GM19043 (cell line): ENCODE results near the gene SSBP3.

Experiments used
- ATAC-seq: cut with Tn5 transposase; IDR thresholded peaks from one replicate; pipeline ENCODE4 v1.9.1; 2021; ENCODE audit warnings: low read depth; ENCODE audit not compliant: unreplicated experiment

SSBP3 gene

DNA sequence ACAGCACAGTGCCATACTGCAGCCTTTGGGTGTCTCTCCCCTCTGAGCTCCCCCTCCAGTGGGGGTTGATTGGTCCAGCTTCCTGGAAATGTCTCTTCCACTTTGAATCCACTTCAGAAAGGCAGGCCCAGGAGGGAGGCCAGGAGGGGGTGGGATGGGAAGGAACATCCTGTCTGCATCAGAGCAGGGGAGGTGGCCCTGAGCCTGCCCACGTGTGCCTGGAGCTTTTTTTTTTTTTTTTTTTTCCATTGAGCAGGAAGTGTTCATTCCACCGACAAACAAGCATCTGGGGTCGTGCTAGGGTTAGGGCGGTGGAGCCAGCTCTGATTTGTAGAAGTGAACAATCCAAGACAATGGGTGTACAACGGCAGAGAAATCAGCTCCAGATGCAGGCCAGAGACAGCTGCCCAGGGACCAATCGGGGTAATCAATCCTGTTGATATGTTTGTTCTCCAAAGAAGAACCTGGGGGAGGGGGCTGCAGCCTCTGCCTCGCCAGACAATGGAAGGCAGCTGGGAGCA lies 93.3 kb downstream of the SSBP3 start:
- ATAC-seq = no peak

DNA sequence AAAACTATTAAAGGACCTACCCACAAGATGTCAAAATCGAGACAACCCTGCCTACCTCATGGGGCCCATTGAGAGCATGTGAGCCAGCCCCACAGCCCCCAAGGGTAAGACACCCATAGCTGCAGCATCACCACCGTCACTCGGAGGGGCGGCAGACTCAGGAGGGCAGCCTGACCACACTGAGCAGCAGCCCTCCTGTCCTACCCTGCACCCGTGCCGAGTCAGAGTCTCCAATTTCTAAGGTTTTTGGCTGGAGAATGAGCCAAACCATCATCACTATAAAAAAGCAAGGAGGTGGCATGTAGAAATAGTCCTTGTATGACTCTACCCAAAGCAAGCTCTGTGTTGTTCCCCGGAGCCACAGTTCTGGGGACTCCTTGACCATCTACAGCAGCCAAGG lies 94.7 kb downstream of the SSBP3 start:
- no peak for ATAC-seq

DNA sequence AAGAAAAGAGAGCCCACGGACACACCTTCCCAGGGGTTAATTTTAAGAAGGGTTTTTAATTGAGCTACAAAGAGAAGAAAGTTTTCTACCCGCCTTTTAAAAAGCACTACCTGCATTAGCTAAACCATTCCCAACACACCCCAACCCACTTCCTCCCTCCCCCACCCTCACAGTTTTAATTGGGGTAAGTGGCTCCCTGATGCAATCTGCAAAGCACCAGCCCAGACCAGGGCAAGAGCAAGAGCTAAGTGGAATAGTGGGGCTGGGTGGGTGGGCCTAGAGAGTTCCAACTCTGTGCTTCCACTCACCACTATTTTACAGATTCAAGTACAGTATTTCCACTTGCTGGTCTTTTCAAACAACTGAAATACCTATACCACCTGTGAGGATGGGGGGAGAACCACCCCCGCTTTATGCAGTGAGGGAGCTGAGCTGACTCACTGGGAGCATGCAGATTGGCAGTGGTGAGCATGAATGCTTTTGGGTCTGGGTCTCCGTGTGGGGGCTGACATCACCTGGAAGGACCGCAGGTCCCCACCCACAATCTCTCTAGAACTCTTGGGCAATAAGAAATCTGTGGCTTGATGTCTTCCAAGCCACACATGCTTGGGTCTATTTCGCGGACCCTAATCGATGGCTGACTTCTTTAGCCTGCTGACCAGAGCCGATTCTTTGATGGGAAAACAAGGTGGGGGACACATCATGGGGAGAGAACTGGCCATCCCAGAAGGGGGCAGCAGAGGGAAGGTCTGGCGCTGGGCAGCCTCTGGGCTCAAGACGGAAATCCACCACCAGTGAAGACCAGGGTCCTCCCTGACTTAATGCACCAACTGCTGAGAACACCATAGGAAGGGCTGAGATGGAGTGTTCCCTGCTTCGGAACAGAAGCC lies 95.5 kb downstream of the SSBP3 start:
- ATAC-seq = no peak

- no peak for ATAC-seq
Observed at GRCh38 chr1:54309631-54310366, 96.4 kb downstream of the SSBP3 start.

GRCh38 chr1:54307305-54307704 lies 98.9 kb downstream of the SSBP3 start:
- no peak for ATAC-seq

GRCh38 chr1:54305906-54306514 lies 100.2 kb downstream of the SSBP3 start:
- ATAC-seq = no peak

DNA sequence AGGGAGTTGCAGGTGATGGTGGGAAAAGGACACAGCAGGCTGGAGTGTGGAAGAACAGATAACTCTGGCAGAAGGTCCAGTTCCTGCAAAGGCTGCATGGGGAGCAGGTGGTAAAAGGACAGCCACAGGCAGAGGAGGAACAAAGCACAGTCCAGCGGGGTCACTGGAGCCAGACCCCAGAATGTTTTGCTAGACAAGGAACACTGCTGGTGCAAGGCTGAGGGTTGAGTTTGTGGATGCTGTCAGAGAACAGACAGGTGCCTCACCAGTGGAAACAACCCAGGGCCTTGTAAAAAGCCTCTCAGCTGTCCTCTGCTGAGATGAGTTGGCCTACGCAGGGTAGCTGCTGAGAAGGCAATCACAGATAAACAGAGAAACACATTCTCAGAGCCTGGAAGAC lies 101.7 kb downstream of the SSBP3 start:
- ATAC-seq = no peak

- no peak for ATAC-seq
Observed at GRCh38 chr1:54302951-54303843, 103.0 kb downstream of the SSBP3 start.

GRCh38 chr1:54302549-54302948 lies 103.6 kb downstream of the SSBP3 start:
- no peak for ATAC-seq

- no peak for ATAC-seq
Observed at GRCh38 chr1:54301497-54301896, 104.7 kb downstream of the SSBP3 start.

- ATAC-seq = no peak
Observed at GRCh38 chr1:54300401-54300800, 105.8 kb downstream of the SSBP3 start.

DNA sequence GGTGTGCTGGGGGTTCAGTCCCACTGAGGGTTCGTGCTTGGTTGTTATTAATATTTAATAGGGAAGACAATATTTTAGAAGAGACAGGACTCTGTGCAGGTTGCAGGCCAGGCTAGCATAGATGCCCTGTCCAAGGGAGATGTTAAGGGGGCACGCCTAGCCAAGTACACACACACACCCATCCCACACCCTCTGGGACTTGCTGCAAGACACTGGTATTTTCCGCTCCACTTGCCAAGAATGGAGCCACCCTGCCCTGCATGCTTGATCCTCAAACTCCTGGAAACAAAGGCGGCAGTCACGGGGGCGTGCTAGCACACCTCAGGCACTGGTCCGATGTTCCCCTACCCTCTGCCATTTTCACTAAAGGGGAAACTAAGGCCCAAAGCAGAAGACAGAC lies 107.2 kb downstream of the SSBP3 start:
- ATAC-seq = no peak

DNA sequence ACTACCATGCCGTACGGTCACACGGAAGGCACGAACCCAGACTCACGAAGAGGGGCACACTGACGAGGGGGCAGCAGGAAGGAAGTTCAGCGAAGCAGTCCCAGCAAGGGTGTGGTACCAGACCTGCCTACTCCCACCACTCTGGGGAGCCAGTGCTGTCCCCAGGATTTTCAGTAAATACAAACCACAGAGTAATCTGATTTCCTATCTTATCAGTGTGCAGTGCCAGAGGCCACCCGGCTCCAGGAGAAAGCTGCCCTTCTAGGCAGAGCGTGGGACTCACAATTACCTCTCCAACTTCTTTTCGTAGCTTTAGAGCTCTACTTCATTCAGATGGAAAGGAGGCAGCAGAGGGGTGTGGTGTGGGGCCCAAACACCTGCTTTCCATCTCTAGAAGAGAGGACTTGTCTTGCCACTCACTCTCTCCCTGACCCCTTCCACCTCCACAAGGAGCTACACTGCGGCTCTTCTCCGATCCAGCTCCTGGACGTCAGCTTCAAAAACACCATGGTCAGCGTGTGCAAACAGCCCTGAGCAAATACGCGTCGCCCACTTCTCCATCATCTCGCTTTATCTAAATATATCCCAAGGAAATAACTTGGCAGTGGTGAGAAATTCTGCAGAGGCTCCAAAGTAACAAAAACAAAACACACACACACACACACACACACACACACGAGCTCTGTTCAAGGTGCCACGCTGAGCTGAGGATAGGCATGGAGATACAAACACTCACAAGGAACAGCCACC lies 107.7 kb downstream of the SSBP3 start:
- ATAC-seq = no peak

DNA sequence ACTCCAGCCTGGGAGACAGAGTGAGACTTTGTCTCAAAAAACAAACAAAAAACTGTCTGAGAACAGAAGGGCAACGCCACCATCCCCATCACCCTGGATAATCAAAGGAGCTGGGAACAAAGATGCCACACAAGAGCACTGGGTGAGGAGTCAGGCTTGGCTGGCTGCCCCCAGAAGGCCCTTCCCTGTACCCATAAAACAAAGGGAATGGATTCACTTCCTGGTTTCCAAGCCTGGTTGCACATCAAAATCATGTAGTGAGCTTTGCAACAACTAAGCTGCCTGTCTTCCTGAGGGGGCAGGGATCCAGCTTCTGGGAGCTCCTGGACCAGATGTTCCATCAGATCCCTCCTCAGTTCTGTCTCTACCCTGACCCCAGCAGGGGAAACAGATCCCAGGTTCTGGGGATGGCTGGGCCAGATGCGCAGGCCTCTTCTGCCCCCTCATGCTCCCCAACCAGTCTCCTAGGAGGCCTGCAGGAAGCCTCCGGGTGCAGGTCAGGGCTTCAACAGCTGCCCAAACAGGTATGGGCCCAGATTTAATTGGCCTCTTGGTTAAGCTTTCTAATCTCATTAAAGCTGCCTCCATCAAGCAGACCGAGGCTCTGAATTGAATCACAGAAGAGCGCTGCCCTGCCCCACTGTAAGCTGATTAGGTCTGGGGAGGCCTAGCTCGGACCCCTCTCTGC lies 108.5 kb downstream of the SSBP3 start:
- no peak for ATAC-seq

GRCh38 chr1:54296666-54297065 lies 109.5 kb downstream of the SSBP3 start:
- no peak for ATAC-seq

DNA sequence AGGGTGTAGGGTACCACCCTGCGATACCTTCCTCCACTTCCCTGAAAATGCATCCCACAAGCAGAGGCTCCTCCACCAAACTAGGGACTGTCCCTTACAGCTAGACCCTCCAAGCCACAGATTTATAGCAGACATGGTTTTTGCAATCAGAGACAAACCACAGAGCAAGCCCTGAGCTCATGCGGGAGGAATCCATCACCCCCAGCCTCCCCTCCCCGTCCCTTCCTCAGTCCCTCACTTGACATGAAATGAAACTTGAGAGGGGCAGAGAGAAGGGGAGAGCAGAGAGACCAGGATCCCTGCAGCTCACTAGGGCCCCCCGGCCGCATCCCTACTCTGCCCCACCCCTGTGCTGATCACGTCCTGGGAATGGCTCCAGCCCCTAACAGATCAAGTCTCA lies 111.3 kb downstream of the SSBP3 start:
- ATAC-seq = no peak

GRCh38 chr1:54292002-54292911 lies 113.9 kb downstream of the SSBP3 start:
- no peak for ATAC-seq
